K562 (cell line): ENCODE measurements around the gene MEF2D. TPM values are rescaled to one million over a fixed set of nuclear protein-coding genes. Genes with fewer than 3 reads are reported as not detected.

ENCODE experiments used
- ATAC-seq: fragments of 200-7000 bp; cut with Tn5 transposase; 3 replicates; pipeline ENCODE4 v1.9.1; 2020; ENCODE audit warnings: moderate library complexity
- Bru-seq: library from RNA; stranded (reverse); fragments of 400-500 nt; gene quantifications from one replicate; lab custom pipeline; 2021; lab: Mats Ljungman, UMichigan
- BruChase-seq, 2 experiments: library from RNA; stranded (reverse); fragments of 400-500 nt; gene quantifications; one replicate each; lab custom pipeline; 2021; lab: Mats Ljungman, UMichigan
- BruUV-seq: library from RNA; stranded (reverse); fragments of 400-500 nt; replicated peaks from 2 replicates; lab custom pipeline; 2021; lab: Mats Ljungman, UMichigan
- CTCF ChIA-PET: fragments of 300-600 bp; formaldehyde crosslinking; extraction: SDS; loops from one replicate; lab custom pipeline; 2021; ENCODE audit warnings: low intra/inter-chr PET ratio; lab: Yijun Ruan, JAX
- POLR2A ChIA-PET: fragments of 300-600, 350-650 bp; sonication (Branson Sonifier 250); formaldehyde crosslinking; extraction: SDS; loops from one replicate; lab custom pipeline; 2021; ENCODE audit warnings: antibody characterized with exemption, inconsistent platforms; lab: Yijun Ruan, JAX
- DNase-seq, 4 experiments: peaks; one replicate each; pipeline versions ENCODE4 v3.0.0 to v3.0.0-alpha.2; 2011 to 2018; ENCODE audit warnings: low spot score in 3 of 4, mixed read lengths in 3 of 4; ENCODE audit errors: extremely low read depth in 1 of 4
- FAIRE-seq: peaks from 2 replicates; lab custom pipeline; 2011; peaks lifted over from hg19 to GRCh38; lab: Jason Lieb, UNC
- H2AFZ ChIP-seq: 2 replicates; pipeline ENCODE4 v1.6.0; 2011; ENCODE audit warnings: low read depth, low read length, control low read depth, inconsistent platforms
- H3K27ac ChIP-seq: fragments of 200-600 bp; 3 replicates; pipeline ENCODE4 v1.8.0; 2011; ENCODE audit warnings: low read depth, mild to moderate bottlenecking, control low read depth, inconsistent platforms, low read length, moderate library complexity, mixed read lengths; ENCODE audit errors: extremely low read depth
- H3K27me3 ChIP-seq, 2 experiments: fragments of 300-600 bp in 1 of 2; 2 replicates in 1 of 2; 3 replicates in 1 of 2; pipeline versions ENCODE4 v1.6.0 to v1.8.0; 2011; ENCODE audit warnings: inconsistent platforms in 2 of 2, low read length in 2 of 2, mild to moderate bottlenecking in 1 of 2, mixed read lengths in 1 of 2, moderate library complexity in 1 of 2; ENCODE audit not compliant: control insufficient read depth in 2 of 2, insufficient read depth in 2 of 2
- H3K36me3 ChIP-seq: fragments of 300-600 bp; 3 replicates; pipeline ENCODE4 v1.8.0; 2011; ENCODE audit warnings: mild to moderate bottlenecking, low read length, inconsistent platforms; ENCODE audit not compliant: control insufficient read depth, insufficient read depth
- H3K4me1 ChIP-seq, 2 experiments: fragments of 200-600 bp in 1 of 2; replicated peaks in 1 of 2; 2 replicates in 1 of 2; 3 replicates in 1 of 2; pipeline versions ENCODE4 v1.5.1 to v1.8.0; 2011; ENCODE audit warnings: inconsistent platforms in 2 of 2, low read length in 2 of 2, mild to moderate bottlenecking in 1 of 2, mixed read lengths in 1 of 2, moderate library complexity in 1 of 2; ENCODE audit not compliant: control insufficient read depth in 2 of 2, insufficient read depth in 2 of 2
- H3K4me2 ChIP-seq: 2 replicates; pipeline ENCODE4 v1.6.1; 2011; ENCODE audit warnings: low read length, control low read depth, inconsistent platforms, mixed read lengths; ENCODE audit not compliant: insufficient read depth
- H3K4me3 ChIP-seq: fragments of 200-600 bp; sonication (generic), shearing (Covaris generic); 2 replicates; pipeline ENCODE4 v1.5.1; 2016; ENCODE audit warnings: control low read depth, inconsistent platforms
- H3K79me2 ChIP-seq: fragments of 200-600 bp; 3 replicates; pipeline ENCODE4 v1.8.0; 2011; ENCODE audit warnings: low read length, inconsistent platforms; ENCODE audit not compliant: control insufficient read depth, insufficient read depth
- H3K9ac ChIP-seq, 2 experiments: 2 replicates each; pipeline versions ENCODE4 v1.6.0 to v1.6.1; 2011; ENCODE audit warnings: low read depth in 2 of 2, low read length in 2 of 2, control low read depth in 1 of 2, inconsistent platforms in 1 of 2, mild to moderate bottlenecking in 1 of 2, mixed read lengths in 1 of 2; ENCODE audit not compliant: insufficient read depth in 1 of 2
- H3K9me1 ChIP-seq: one replicate; pipeline ENCODE4 v1.6.0; 2011; ENCODE audit warnings: inconsistent platforms, mild to moderate bottlenecking, low read length, moderate library complexity; ENCODE audit not compliant: control insufficient read depth, insufficient read depth
- H3K9me3 ChIP-seq: replicated peaks from 2 replicates; pipeline ENCODE4 v1.5.1; 2011; ENCODE audit warnings: low read depth, low read length, inconsistent platforms; ENCODE audit not compliant: control insufficient read depth, insufficient read depth
- H4K20me1 ChIP-seq: replicated peaks from 2 replicates; pipeline ENCODE4 v1.6.1; 2011; ENCODE audit warnings: low read length, inconsistent platforms, mixed read lengths; ENCODE audit not compliant: control insufficient read depth, insufficient read depth
- CCNT2 ChIP-seq: IDR thresholded peaks from 2 replicates; pipeline ENCODE4 v1.6.1; 2011; ENCODE audit warnings: borderline replicate concordance, low read depth, mild to moderate bottlenecking, moderate library complexity, mixed read lengths, low read length; ENCODE audit not compliant: insufficient read length; ENCODE audit errors: extremely low read depth
- HMGN3 ChIP-seq: IDR thresholded peaks from 2 replicates; pipeline ENCODE4 v1.6.1; 2011; ENCODE audit warnings: borderline replicate concordance, low read depth, mild to moderate bottlenecking, mixed read lengths, low read length; ENCODE audit not compliant: insufficient read length; ENCODE audit errors: extremely low read depth
- HSF4 ChIP-seq: fragments of 250-450 bp; sonication (Bioruptor Pico); IDR thresholded peaks from 2 replicates; pipeline ENCODE4 v2.1.2; 2022; ENCODE audit warnings: mild to moderate bottlenecking, moderate library complexity, borderline replicate concordance
- KHSRP ChIP-seq: fragments of 450-650 bp; IDR thresholded peaks from 2 replicates; pipeline ENCODE4 v1.6.1; 2017
- KLF16 ChIP-seq: IDR thresholded peaks from 2 replicates; pipeline ENCODE4 v1.6.1; 2016; ENCODE audit warnings: antibody characterized with exemption
- PCBP1 ChIP-seq: fragments of 200-400 bp; formaldehyde crosslinking; IDR thresholded peaks from 2 replicates; pipeline ENCODE4 v1.6.1; 2018; ENCODE audit warnings: mild to moderate bottlenecking, low read depth, low read length; ENCODE audit not compliant: poor library complexity, severe bottlenecking
- PHF8 ChIP-seq: fragments of 200-600 bp; sonication (generic); IDR thresholded peaks from 2 replicates; pipeline ENCODE4 v1.6.1; 2012; ENCODE audit warnings: mixed run types, mild to moderate bottlenecking, inconsistent platforms, low read length, moderate library complexity, borderline replicate concordance
- POLR2G ChIP-seq: fragments of 200-400 bp; formaldehyde crosslinking; IDR thresholded peaks from 2 replicates; pipeline ENCODE4 v1.6.1; 2017; ENCODE audit warnings: low read depth, mild to moderate bottlenecking, antibody characterized with exemption, low read length, moderate library complexity
- RBFOX2 ChIP-seq: fragments of 200-400 bp; formaldehyde crosslinking; IDR thresholded peaks from 2 replicates; pipeline ENCODE4 v1.6.1; 2017; ENCODE audit warnings: low read depth, mild to moderate bottlenecking, low read length, moderate library complexity
- SAP30 ChIP-seq: fragments of 200-600 bp; sonication (generic); IDR thresholded peaks from 2 replicates; pipeline ENCODE4 v1.6.1; 2012; ENCODE audit warnings: borderline replicate concordance, low read depth, mild to moderate bottlenecking, moderate library complexity, low read length, control low read depth, inconsistent platforms; ENCODE audit not compliant: insufficient read depth, poor library complexity, severe bottlenecking
- SPI1 ChIP-seq: IDR thresholded peaks from 2 replicates; pipeline ENCODE4 v1.6.1; 2011; ENCODE audit warnings: low read depth, low read length, control low read depth, borderline replicate concordance
- ZBTB11 ChIP-seq, 3 experiments: fragments of 200-800 bp in 1 of 3; fragments of 250-450 bp in 1 of 3; fragments of 450-650 bp in 1 of 3; sonication (Bioruptor Pico) in 1 of 3; sonication (Bioruptor generic) in 1 of 3; formaldehyde crosslinking in 1 of 3; IDR thresholded peaks; 2 replicates each; pipeline versions ENCODE4 v1.6.1 to v1.8.0; 2016 to 2022; ENCODE audit warnings: mild to moderate bottlenecking in 2 of 3, missing genetic modification characterization in 2 of 3, missing compliant biosample characterization in 1 of 3, moderate library complexity in 1 of 3
- ZNF12 ChIP-seq: sonication (generic); formaldehyde crosslinking; IDR thresholded peaks from 2 replicates; pipeline ENCODE4 v1.4.0; 2020; ENCODE audit warnings: mild to moderate bottlenecking, missing genetic modification reagents
- WGBS: fragments of 100-300 bp; shearing (Covaris generic); methylation state at CpG from one replicate; pipeline ENCODE4 v1.1.6; 2016; ENCODE audit warnings: low coverage, mixed read lengths; ENCODE audit not compliant: insufficient coverage; ENCODE audit errors: missing lambda C conversion rate; 5-methylcytosine and 5-hydroxymethylcytosine counted together
- in situ Hi-C: fragments of 300-500 bp; cut with MboI; formaldehyde crosslinking; loops from 4 replicates; pipeline ENCODE4 v1.15.0; 2018; ENCODE audit warnings: inconsistent platforms, mixed read lengths
- intact Hi-C: fragments of 100-400 bp; cut with micrococcal nuclease; formaldehyde crosslinking; loops from 2 replicates; pipeline ENCODE4 v1.14.2; 2022
- long read RNA-seq, 3 experiments: library from polyadenylated mRNA in 2 of 3; library from RNA in 1 of 3; unstranded in 2 of 3; stranded (forward) in 1 of 3; transcript quantifications; one replicate each; pipeline ENCODE4 v2.0.0, GENCODE V29; 2019 to 2022
- polyA minus RNA-seq, 3 experiments: library from RNA; depleted of rRNA, polyadenylated mRNA; stranded (reverse); fragments of >200 nt; gene quantifications; 2 replicates each; pipeline ENCODE4 v1.2.3, GENCODE V29; 2011
- polyA plus RNA-seq, 8 experiments: library from polyadenylated mRNA; depleted of rRNA in 4 of 8; stranded (reverse) in 5 of 8; unstranded in 3 of 8; fragments of >200 nt; fragmentation: Nextera tagmentation in 2 of 8; fragmentation: Illumina TruSeq in 1 of 8; extraction: Ambion mirVana in 2 of 8; extraction: Trizol in 1 of 8; gene quantifications; 2 replicates each; pipeline versions ENCODE4 v1.2.1 to v1.2.3, GENCODE V29; 2011 to 2014; ENCODE audit warnings: inconsistent platforms in 1 of 8, missing spikeins in 1 of 8
- total RNA-seq, 7 experiments: library from RNA; depleted of rRNA in 6 of 7; stranded (reverse); fragments of >200 nt in 6 of 7; fragmentation: Illumina TruSeq in 2 of 7; extraction: Trizol in 2 of 7; gene quantifications; 2 replicates each; pipeline versions ENCODE4 v1.2.1 to v1.2.3, GENCODE V29; 2011 to 2021; ENCODE audit warnings: low replicate concordance in 1 of 7

MEF2D gene
- total RNA-seq (2011; cell fraction: chromatin; rRNA removed; ENCODE audit: low replicate concordance) = 11.7 and 23.2 TPM in 2 replicates
- 10.0 and 13.7 TPM in 2 replicates for total RNA-seq (2011; cell fraction: nucleolus; rRNA removed)
- total RNA-seq (2011; cell fraction: nucleoplasm; rRNA removed) = 14.1 and 18.8 TPM in 2 replicates
- 5.4 and 6.5 TPM in 2 replicates for total RNA-seq (2014; rRNA removed)
- total RNA-seq (2014; rRNA removed; fragmentation: Illumina TruSeq; extraction: Trizol) = 1.3 and 1.7 TPM in 2 replicates
- 2.6 and 2.7 TPM in 2 replicates for total RNA-seq (2015; rRNA removed; fragmentation: Illumina TruSeq; extraction: Trizol)
- total RNA-seq (2021) = 13.8 and 19.5 TPM in 2 replicates
- polyA plus RNA-seq (2011; rRNA removed) = 2.2 and 4.6 TPM in 2 replicates
- 3.8 and 6.0 TPM in 2 replicates for polyA plus RNA-seq (2011; cell fraction: cytosol; rRNA removed)
- polyA plus RNA-seq (2011; cell fraction: nucleus; rRNA removed) = 8.5 and 14.0 TPM in 2 replicates
- polyA plus RNA-seq (2012) = 8.7 and 11.3 TPM in 2 replicates
- polyA plus RNA-seq (2014; fragmentation: Illumina TruSeq; extraction: Trizol) = 5.0 and 8.2 TPM in 2 replicates
- polyA plus RNA-seq (2014; fragmentation: Nextera tagmentation; extraction: Ambion mirVana) = under 1 TPM; 0.10 TPM
- polyA plus RNA-seq (2014; rRNA removed) = 6.0 and 8.2 TPM in 2 replicates
- 2.8 and 3.4 TPM in 2 replicates for polyA minus RNA-seq (2011; rRNA and poly(A)+ RNA removed)
- polyA minus RNA-seq (2011; cell fraction: cytosol; rRNA and poly(A)+ RNA removed) = 3.1 and 5.6 TPM in 2 replicates
- 4.6 and 7.7 TPM in 2 replicates for polyA minus RNA-seq (2011; cell fraction: nucleus; rRNA and poly(A)+ RNA removed)
- percentile 75 among the genes with signal in this experiment for Bru-seq, nascent RNA
- percentile 70 among the genes with signal in this experiment for BruChase-seq, experiment 1, labeled RNA remaining after a 2-hour chase
- BruChase-seq, experiment 2, labeled RNA remaining after a 6-hour chase = percentile 70 among the genes with signal in this experiment
- long read RNA-seq, experiment 1, partial matches to known transcripts = 13 of 23 reads
- long read RNA-seq, experiment 1, other reads (novel, unspliced or antisense) = 10 of 23 reads
- long read RNA-seq, experiment 2, partial matches to known transcripts = 1 of 11 reads
- long read RNA-seq, experiment 2, other reads (novel, unspliced or antisense) = 10 of 11 reads
- long read RNA-seq, experiment 3, partial matches to known transcripts = 0 of 4 reads
- long read RNA-seq, experiment 3, other reads (novel, unspliced or antisense) = 4 of 4 reads

- POLR2A ChIA-PET = interaction anchor here (0.6 to 6.6 kb wide), 11 partner anchors 9 to 228 kb away, joined by 3 to 62 read pairs (median 4); partner anchors contain the start of genes ISG20L2 and METTL25B
- no TSS peak for BruUV-seq
- peaks cover 26% of the 10 kb centered on the region for H4K20me1 ChIP-seq
- intact Hi-C loops = loop anchor here (1.0 to 5.0 kb wide), 3 partner anchors 11 to 163 kb away; partner anchors contain the start of genes CCT3 and TSACC
- FAIRE-seq = no peak
- in situ Hi-C loops = no loop called here
- H3K4me2 ChIP-seq = peak within 1 kb of the TSS; percentile 78
- CTCF ChIA-PET = interaction anchor here (1.1 kb wide), 1 partner anchor 107 kb away, joined by 3 read pairs; no protein-coding TSS in a partner anchor
- DNase-seq = no peak
- no peaks in the 10 kb centered on the region; the same call in 2 of the 3 replicates for H3K36me3 ChIP-seq
- H3K9ac ChIP-seq = peak within 1 kb of the TSS; percentile 91 to 96
- H2AFZ ChIP-seq = peak within 1 kb of the TSS; percentile 99
- no peaks in the 10 kb centered on the region; a peak in 1 of 5 replicates for H3K27me3 ChIP-seq
- H3K27ac ChIP-seq = peak within 1 kb of the TSS; percentile 97
- H3K4me3 ChIP-seq = peak within 1 kb of the TSS; percentile 71
- ATAC-seq = no peak
- no peaks in the 10 kb centered on the region for H3K9me3 ChIP-seq
- peaks cover 51% of the 10 kb centered on the region for H3K79me2 ChIP-seq
- H3K4me1 ChIP-seq = peaks cover 74 to 80% of the 10 kb centered on the region in 2 experiments
- WGBS = under 1% methylated on average over 27 of the region's 27 CpGs
- peaks cover 7% of the 10 kb centered on the region for H3K9me1 ChIP-seq
- peak; percentile 10 for TF ChIP-seq HMGN3
- no peak for TF ChIP-seq ZNF12 (CRISPR knock-in tag)
- no peak for TF ChIP-seq KHSRP
- 0 out of 6 replicates have a peak, but pooled peaks of 1 of the 3 experiments have one; percentile 13 for TF ChIP-seq ZBTB11 (CRISPR knock-in tag; IDR thresholded peaks at IDR 0.05)
- TF ChIP-seq RBFOX2 = peak; percentile 74
- no peak for TF ChIP-seq KLF16
- peak; percentile 78 for TF ChIP-seq CCNT2
- TF ChIP-seq POLR2G = peak; percentile 70
- TF ChIP-seq SPI1 = 0 out of 2 replicates have a peak, but pooled peaks have one; percentile 20
- peak; percentile 57; the same call in 1 of the 2 replicates for TF ChIP-seq PHF8
- TF ChIP-seq PCBP1 = peak; percentile 21
- peak; percentile 37 for TF ChIP-seq SAP30
- TF ChIP-seq HSF4 = no peak
These were observed at the start of gene MEF2D for GRCh38 chr1:156500543-156500792. MEF2D (minus strand) TSS chr1:156500775; CDS start chr1:156483292, 17,483 bp downstream.
